ENCODE results near the gene APOL1. TPM values are rescaled to one million over a fixed set of nuclear protein-coding genes. Genes with fewer than 3 reads are reported as not detected.

APOL1 gene
- polyA plus RNA-seq, 1 of the 3 experiments (the other 2 are of a cell fraction): 0.56 TPM

DNA sequence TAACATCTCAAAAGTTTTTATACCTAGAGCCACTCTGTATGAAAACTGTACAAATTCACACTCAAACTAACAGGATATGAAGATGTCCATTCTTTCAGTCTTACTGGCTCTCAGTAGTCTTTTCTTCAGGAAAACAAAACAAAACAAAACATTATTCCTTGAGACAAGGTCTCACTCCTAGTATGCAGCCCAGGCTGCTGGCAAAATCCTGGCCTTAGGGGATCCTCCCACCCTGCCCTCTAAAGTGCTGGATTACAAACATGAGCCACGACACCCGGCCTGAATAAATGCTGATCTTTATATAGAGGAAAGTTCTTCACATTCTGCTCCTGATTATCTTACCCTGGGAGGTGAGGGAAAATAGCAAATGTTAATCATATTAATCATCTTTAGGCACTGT lies 18.7 kb upstream of the APOL1 start:
- H3K9me2 ChIP-seq: no peaks in the 10 kb centered on the region
- no peaks in the 10 kb centered on the region for H4K20me1 ChIP-seq (ENCODE audit: insufficient read depth)
- TF ChIP-seq GABPA (IDR thresholded peaks at IDR 0.05; ENCODE audit: low read depth) (no peak), RCOR1 (IDR thresholded peaks at IDR 0.05; ENCODE audit: low read length) (no peak), TCF12 (IDR thresholded peaks at IDR 0.05) (no peak), RXRA (IDR thresholded peaks at IDR 0.05; ENCODE audit: borderline replicate concordance, low read depth) (no peak), NRF1 (IDR thresholded peaks at IDR 0.05; ENCODE audit: low read depth, low read length) (no peak), ELF1 (IDR thresholded peaks at IDR 0.05) (no peak), EZH2phosphoT487 (IDR thresholded peaks at IDR 0.05; ENCODE audit: borderline replicate concordance, low read depth) (no peak), POLR2AphosphoS5 (IDR thresholded peaks at IDR 0.05; ENCODE audit: low read depth, low read length) (no peak)
- TF ChIP-seq, protein P1, sequence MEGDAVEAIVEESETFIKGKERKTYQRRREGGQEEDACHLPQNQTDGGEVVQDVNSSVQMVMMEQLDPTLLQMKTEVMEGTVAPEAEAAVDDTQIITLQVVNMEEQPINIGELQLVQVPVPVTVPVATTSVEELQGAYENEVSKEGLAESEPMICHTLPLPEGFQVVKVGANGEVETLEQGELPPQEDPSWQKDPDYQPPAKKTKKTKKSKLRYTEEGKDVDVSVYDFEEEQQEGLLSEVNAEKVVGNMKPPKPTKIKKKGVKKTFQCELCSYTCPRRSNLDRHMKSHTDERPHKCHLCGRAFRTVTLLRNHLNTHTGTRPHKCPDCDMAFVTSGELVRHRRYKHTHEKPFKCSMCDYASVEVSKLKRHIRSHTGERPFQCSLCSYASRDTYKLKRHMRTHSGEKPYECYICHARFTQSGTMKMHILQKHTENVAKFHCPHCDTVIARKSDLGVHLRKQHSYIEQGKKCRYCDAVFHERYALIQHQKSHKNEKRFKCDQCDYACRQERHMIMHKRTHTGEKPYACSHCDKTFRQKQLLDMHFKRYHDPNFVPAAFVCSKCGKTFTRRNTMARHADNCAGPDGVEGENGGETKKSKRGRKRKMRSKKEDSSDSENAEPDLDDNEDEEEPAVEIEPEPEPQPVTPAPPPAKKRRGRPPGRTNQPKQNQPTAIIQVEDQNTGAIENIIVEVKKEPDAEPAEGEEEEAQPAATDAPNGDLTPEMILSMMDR (IDR thresholded peaks at IDR 0.05): no peak
- TF ChIP-seq, protein P2, sequence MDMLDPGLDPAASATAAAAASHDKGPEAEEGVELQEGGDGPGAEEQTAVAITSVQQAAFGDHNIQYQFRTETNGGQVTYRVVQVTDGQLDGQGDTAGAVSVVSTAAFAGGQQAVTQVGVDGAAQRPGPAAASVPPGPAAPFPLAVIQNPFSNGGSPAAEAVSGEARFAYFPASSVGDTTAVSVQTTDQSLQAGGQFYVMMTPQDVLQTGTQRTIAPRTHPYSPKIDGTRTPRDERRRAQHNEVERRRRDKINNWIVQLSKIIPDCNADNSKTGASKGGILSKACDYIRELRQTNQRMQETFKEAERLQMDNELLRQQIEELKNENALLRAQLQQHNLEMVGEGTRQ (IDR thresholded peaks at IDR 0.05; ENCODE audit: borderline replicate concordance, low read depth, low read length): no peak
- TF ChIP-seq, protein P3, sequence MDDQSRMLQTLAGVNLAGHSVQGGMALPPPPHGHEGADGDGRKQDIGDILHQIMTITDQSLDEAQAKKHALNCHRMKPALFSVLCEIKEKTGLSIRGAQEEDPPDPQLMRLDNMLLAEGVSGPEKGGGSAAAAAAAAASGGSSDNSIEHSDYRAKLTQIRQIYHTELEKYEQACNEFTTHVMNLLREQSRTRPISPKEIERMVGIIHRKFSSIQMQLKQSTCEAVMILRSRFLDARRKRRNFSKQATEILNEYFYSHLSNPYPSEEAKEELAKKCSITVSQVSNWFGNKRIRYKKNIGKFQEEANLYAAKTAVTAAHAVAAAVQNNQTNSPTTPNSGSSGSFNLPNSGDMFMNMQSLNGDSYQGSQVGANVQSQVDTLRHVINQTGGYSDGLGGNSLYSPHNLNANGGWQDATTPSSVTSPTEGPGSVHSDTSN (IDR thresholded peaks at IDR 0.05): no peak
- TF ChIP-seq, protein P4, sequence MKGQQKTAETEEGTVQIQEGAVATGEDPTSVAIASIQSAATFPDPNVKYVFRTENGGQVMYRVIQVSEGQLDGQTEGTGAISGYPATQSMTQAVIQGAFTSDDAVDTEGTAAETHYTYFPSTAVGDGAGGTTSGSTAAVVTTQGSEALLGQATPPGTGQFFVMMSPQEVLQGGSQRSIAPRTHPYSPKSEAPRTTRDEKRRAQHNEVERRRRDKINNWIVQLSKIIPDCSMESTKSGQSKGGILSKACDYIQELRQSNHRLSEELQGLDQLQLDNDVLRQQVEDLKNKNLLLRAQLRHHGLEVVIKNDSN (IDR thresholded peaks at IDR 0.05; ENCODE audit: borderline replicate concordance, low read depth): no peak
- TF ChIP-seq, protein P5, sequence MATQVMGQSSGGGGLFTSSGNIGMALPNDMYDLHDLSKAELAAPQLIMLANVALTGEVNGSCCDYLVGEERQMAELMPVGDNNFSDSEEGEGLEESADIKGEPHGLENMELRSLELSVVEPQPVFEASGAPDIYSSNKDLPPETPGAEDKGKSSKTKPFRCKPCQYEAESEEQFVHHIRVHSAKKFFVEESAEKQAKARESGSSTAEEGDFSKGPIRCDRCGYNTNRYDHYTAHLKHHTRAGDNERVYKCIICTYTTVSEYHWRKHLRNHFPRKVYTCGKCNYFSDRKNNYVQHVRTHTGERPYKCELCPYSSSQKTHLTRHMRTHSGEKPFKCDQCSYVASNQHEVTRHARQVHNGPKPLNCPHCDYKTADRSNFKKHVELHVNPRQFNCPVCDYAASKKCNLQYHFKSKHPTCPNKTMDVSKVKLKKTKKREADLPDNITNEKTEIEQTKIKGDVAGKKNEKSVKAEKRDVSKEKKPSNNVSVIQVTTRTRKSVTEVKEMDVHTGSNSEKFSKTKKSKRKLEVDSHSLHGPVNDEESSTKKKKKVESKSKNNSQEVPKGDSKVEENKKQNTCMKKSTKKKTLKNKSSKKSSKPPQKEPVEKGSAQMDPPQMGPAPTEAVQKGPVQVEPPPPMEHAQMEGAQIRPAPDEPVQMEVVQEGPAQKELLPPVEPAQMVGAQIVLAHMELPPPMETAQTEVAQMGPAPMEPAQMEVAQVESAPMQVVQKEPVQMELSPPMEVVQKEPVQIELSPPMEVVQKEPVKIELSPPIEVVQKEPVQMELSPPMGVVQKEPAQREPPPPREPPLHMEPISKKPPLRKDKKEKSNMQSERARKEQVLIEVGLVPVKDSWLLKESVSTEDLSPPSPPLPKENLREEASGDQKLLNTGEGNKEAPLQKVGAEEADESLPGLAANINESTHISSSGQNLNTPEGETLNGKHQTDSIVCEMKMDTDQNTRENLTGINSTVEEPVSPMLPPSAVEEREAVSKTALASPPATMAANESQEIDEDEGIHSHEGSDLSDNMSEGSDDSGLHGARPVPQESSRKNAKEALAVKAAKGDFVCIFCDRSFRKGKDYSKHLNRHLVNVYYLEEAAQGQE (IDR thresholded peaks at IDR 0.05; ENCODE audit: low read depth, low read length): no peak
- peaks cover 6% of the 10 kb centered on the region for H3F3A ChIP-seq (replicated peaks; ENCODE audit: insufficient read depth)
- no peaks in the 10 kb centered on the region for H3K9me3 ChIP-seq
- H2AFZ ChIP-seq (ENCODE audit: low read depth): no peak overlapping the region
- H3K4me3 ChIP-seq (ENCODE audit: low read depth in 2 of 2, low read length in 1 of 2): no peak overlapping the region
- H3K79me2 ChIP-seq (ENCODE audit: insufficient read depth): peaks cover 19% of the 10 kb centered on the region
- no peak overlapping the region for H3K27ac ChIP-seq (ENCODE audit: low read depth in 2 of 2, low read length in 1 of 2)
- ChIA-PET POLR2A (no interaction called here), CTCF (no interaction called here)
- no peak overlapping the region for H3K9ac ChIP-seq
- 89% methylated on average over 2 of the region's 2 CpGs for whole genome bisulfite sequencing (ENCODE audit: low lambda C conversion rate)
- H3K4me1 ChIP-seq (ENCODE audit: control insufficient read depth in 1 of 2, insufficient read depth in 2 of 2, low read depth in 1 of 2, low read length in 1 of 2): peaks cover 10 to 21% of the 10 kb centered on the region in 2 experiments; a peak in 1 of 4 replicates
- no peaks in the 10 kb centered on the region for H3K27me3 ChIP-seq (ENCODE audit: insufficient read depth)
- H3K36me3 ChIP-seq (replicated peaks in 1 of 2; ENCODE audit: control insufficient read depth in 1 of 2, insufficient read depth in 2 of 2, low read length in 1 of 2): peaks cover 5 to 17% of the 10 kb centered on the region in 2 experiments
- no peak for DNase-seq
- H3K4me2 ChIP-seq: no peak overlapping the region
